Measurements from ENCODE around the gene KLHDC4.

KLHDC4 gene

DNA sequence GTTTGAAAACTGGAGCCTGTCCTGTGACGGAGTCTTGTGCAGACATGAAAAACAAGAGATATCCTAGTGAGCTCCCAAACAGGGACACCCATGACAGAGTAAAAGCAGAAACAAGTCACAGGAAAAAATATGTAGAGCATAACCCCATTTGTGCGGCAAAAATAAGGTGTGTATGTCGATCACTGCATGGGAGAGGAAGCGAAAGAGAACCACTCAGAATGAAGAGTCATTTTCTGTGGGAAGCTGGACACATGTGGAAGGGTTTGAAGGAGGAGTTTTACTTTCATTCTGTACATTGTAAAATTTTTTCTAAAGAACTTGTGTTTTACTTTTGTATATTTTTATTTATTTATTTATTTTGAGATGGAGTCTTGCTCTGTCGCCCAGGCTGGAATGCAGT, 91.4 kb downstream of the KLHDC4 start:
- H3K4me3 ChIP-seq (ENCODE audit: low read depth, low read length), result no peak overlapping the region
- TF ChIP-seq POLR2A (IDR thresholded peaks at IDR 0.05; ENCODE audit: extremely low read depth, insufficient read length) (no peak), MYC (IDR thresholded peaks at IDR 0.05; ENCODE audit: low read depth, low read length) (no peak)
- TF ChIP-seq, protein P1, sequence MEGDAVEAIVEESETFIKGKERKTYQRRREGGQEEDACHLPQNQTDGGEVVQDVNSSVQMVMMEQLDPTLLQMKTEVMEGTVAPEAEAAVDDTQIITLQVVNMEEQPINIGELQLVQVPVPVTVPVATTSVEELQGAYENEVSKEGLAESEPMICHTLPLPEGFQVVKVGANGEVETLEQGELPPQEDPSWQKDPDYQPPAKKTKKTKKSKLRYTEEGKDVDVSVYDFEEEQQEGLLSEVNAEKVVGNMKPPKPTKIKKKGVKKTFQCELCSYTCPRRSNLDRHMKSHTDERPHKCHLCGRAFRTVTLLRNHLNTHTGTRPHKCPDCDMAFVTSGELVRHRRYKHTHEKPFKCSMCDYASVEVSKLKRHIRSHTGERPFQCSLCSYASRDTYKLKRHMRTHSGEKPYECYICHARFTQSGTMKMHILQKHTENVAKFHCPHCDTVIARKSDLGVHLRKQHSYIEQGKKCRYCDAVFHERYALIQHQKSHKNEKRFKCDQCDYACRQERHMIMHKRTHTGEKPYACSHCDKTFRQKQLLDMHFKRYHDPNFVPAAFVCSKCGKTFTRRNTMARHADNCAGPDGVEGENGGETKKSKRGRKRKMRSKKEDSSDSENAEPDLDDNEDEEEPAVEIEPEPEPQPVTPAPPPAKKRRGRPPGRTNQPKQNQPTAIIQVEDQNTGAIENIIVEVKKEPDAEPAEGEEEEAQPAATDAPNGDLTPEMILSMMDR (IDR thresholded peaks at IDR 0.05; ENCODE audit: low read depth, low read length), result no peak
- TF ChIP-seq, protein P2, sequence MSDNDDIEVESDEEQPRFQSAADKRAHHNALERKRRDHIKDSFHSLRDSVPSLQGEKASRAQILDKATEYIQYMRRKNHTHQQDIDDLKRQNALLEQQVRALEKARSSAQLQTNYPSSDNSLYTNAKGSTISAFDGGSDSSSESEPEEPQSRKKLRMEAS (IDR thresholded peaks at IDR 0.05; ENCODE audit: low read depth, low read length), result no peak
- DNase-seq (ENCODE audit: low read depth), result no peak

DNA sequence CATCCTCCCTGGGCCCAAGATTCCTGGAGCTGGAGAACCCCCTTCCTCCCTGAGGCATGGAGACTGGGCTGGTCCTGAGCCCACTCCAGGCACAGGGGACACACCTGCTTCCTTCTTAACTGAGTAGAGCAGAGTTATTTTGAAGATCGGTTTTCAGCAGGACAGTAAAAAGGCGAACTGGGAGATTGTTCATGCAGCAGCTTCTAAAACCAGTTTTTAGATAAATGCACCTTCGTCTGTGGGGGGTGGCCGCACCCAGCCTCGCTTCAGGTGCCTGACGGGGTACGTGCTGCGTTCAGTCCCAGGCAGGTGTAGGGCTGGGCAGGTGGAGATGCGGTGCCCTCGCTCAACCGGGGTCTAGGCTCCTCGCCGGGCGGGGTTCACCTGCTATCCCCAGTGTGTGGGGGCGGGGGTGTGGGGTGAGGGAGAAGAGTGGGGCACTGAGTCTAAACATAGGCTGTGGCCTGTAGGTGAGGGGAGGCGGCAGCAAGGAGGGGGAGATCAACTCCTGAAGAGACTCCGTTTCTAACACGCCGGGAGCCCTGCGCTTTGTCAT, 94.0 kb downstream of the KLHDC4 start:
- H3K4me3 ChIP-seq (ENCODE audit: low read depth, low read length), result no peak overlapping the region
- TF ChIP-seq, protein P1 (IDR thresholded peaks at IDR 0.05; ENCODE audit: low read depth, low read length), result no peak
- TF ChIP-seq, protein P2 (IDR thresholded peaks at IDR 0.05; ENCODE audit: low read depth, low read length), result no peak
- no peak for TF ChIP-seq POLR2A (IDR thresholded peaks at IDR 0.05; ENCODE audit: extremely low read depth, insufficient read length)
- TF ChIP-seq MYC (IDR thresholded peaks at IDR 0.05; ENCODE audit: low read depth, low read length), result no peak
- DNase-seq (ENCODE audit: low read depth), result no peak

DNA sequence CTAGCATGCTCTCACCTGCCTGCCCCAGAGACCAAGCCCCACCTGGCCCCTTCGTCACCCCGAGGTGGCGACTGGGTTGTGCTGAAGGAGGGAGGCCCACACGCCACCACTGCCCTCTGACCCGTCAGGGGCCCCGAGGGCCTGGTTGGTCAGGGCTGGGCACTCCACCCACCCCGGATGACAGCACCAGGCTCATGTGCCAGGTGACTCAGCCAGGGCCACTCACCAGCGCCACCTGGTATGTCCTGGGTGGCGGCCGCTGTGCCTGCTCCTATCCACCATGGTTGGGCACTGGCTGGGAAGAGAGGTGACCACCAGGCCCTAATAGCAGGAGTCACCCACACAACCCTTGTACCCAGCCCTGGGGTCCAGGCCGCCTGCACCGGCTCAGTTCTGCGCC, 94.6 kb downstream of the KLHDC4 start:
- TF ChIP-seq, protein P2 (IDR thresholded peaks at IDR 0.05; ENCODE audit: low read depth, low read length), result no peak
- TF ChIP-seq, protein P1 (IDR thresholded peaks at IDR 0.05; ENCODE audit: low read depth, low read length), result no peak
- TF ChIP-seq MYC (IDR thresholded peaks at IDR 0.05; ENCODE audit: low read depth, low read length), result no peak
- TF ChIP-seq POLR2A (IDR thresholded peaks at IDR 0.05; ENCODE audit: extremely low read depth, insufficient read length), result no peak
- DNase-seq (ENCODE audit: low read depth), result no peak
- H3K4me3 ChIP-seq (ENCODE audit: low read depth, low read length), result no peak overlapping the region

DNA sequence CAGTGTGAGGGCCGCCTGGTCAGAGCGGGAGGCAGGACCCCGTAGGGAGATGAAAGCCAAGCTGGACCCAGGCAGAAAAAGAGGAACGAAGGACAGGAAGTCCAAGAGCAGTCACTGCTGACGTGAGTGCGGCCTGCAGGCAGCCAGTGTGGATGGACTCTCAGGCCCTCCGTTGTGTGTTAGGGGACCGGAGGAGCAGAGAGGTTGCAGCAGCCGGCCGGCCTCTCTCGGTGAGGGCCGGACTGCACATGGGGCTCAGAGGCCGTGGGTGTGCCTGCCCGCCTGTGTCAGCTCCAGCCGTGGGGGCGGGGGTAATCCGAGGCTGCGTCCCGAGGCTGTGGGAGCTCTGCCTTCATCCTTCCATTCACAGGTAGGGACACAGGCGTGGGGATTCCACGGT, 96.1 kb downstream of the KLHDC4 start:
- no peak for DNase-seq (ENCODE audit: low read depth)
- no peak overlapping the region for H3K4me3 ChIP-seq (ENCODE audit: low read depth, low read length)
- TF ChIP-seq, protein P2 (IDR thresholded peaks at IDR 0.05; ENCODE audit: low read depth, low read length), result no peak

DNA sequence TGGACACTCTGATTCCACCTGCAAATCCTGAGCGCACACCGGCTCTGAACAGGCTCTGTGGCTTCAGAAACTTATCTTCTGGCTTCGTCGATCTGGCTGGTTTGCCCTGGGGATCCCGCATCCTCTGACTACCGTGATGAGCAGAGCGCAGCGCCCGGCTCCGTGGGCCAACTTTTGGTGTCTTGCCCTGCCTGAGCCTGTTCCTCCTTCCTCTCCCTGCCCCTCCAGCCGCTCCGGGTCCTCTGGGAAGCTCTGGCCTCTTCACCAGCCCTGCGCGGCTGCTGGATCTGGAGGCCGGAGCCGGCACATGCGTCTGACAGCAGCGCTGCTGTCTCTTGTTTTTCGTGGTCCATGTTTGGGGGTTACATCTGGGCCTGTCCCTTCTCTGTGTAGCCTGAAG, 97.8 kb downstream of the KLHDC4 start:
- H3K4me3 ChIP-seq (ENCODE audit: low read depth, low read length), result no peak overlapping the region
- TF ChIP-seq POLR2A (IDR thresholded peaks at IDR 0.05; ENCODE audit: extremely low read depth, insufficient read length) (no peak), MYC (IDR thresholded peaks at IDR 0.05; ENCODE audit: low read depth, low read length) (no peak)
- TF ChIP-seq, protein P2 (IDR thresholded peaks at IDR 0.05; ENCODE audit: low read depth, low read length), result no peak
- TF ChIP-seq, protein P1 (IDR thresholded peaks at IDR 0.05; ENCODE audit: low read depth, low read length), result no peak

DNA sequence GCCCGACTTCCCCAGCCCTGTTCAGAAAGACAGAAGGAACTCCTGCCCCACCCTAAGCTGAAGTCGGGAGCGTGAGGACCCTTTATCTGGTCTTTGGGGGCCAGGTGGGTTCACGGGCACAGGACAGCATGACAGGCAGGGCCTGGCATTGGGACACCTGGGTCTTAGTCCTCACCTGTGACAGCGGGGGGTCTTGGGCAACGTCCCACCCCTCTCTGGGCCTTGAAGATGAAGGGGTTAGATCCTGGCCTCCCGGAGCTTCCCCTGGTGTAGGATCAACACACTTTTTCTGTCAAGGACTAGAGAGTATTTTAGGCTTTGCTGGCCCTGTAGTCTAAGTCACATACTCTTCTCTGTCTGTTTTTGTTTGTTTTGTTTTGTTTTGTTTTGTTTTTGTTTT, 98.3 kb downstream of the KLHDC4 start:
- DNase-seq (ENCODE audit: low read depth), result no peak
- H3K4me3 ChIP-seq (ENCODE audit: low read depth, low read length), result no peak overlapping the region
- no peak for TF ChIP-seq POLR2A (IDR thresholded peaks at IDR 0.05; ENCODE audit: extremely low read depth, insufficient read length)
- TF ChIP-seq, protein P2 (IDR thresholded peaks at IDR 0.05; ENCODE audit: low read depth, low read length), result no peak
- no peak for TF ChIP-seq MYC (IDR thresholded peaks at IDR 0.05; ENCODE audit: low read depth, low read length)
- TF ChIP-seq, protein P1 (IDR thresholded peaks at IDR 0.05; ENCODE audit: low read depth, low read length), result no peak

More for the DNA sequence above, 97.8 kb downstream of the KLHDC4 start:
- DNase-seq (ENCODE audit: low read depth), result no peak
